C4-2B (cell line): ENCODE results near the gene DNLZ.

Source experiments
- ZFX ChIP-seq: fragments of 450-650 bp; IDR thresholded peaks from 2 replicates; pipeline ENCODE4 v1.6.1; 2017
- TF ChIP-seq, protein P1 (sequence below): fragments of 450-650 bp; conservative IDR thresholded peaks from 2 replicates; pipeline ENCODE4 v1.5.1; 2017; ENCODE audit warnings: mild to moderate bottlenecking

DNA sequence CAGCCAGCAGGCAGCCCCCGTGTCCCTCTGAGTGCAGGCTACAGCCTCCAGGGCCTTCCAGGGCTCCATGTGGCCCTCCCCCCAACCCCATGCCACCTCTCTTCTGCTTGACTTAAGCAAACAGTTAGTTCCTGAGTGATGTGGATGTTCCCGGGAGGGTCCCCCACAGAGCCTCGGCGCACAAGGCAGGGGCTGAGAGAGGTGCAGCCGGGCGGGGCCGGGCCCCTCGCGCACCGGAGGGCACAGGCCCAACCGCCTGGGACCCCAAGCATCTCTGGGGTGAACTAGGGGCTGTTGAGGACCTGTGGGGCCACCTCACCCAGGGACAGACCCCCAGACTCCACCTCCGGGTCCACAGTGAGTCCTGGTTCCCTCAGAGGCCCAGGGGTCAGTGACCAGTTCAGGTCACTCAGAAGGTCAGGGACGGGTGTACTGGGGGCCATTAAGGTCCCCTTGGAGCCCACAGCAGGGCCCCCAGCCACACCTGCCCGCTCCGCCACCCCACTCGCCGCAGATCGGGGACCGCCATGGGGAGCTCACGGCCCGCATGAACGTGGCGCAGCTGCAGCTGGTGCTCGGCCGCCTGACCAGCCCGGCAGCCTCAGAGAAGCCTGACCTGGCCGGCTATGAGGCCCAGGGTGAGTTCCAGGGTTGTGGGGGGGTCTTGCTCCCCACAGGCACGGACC is 23.0 kb downstream of the DNLZ start:
- TF ChIP-seq, protein P1, sequence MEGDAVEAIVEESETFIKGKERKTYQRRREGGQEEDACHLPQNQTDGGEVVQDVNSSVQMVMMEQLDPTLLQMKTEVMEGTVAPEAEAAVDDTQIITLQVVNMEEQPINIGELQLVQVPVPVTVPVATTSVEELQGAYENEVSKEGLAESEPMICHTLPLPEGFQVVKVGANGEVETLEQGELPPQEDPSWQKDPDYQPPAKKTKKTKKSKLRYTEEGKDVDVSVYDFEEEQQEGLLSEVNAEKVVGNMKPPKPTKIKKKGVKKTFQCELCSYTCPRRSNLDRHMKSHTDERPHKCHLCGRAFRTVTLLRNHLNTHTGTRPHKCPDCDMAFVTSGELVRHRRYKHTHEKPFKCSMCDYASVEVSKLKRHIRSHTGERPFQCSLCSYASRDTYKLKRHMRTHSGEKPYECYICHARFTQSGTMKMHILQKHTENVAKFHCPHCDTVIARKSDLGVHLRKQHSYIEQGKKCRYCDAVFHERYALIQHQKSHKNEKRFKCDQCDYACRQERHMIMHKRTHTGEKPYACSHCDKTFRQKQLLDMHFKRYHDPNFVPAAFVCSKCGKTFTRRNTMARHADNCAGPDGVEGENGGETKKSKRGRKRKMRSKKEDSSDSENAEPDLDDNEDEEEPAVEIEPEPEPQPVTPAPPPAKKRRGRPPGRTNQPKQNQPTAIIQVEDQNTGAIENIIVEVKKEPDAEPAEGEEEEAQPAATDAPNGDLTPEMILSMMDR = no peak
- no peak for TF ChIP-seq ZFX
